HG03565 (cell line): ENCODE data around the gene PIAS1.
"Not testable (repeated sequence)": the region's sequence is repeated elsewhere in the genome, so short reads cannot be mapped to it uniquely, and the experiment has no call there.

Source experiments
- ATAC-seq: cut with Tn5 transposase; IDR thresholded peaks from one replicate; pipeline ENCODE4 v1.9.1; 2021; ENCODE audit warnings: mild to moderate bottlenecking, moderate library complexity; ENCODE audit not compliant: unreplicated experiment

The PIAS1 gene

GRCh38 chr15:68201153-68201878 lies 147.2 kb downstream of the PIAS1 start:
- ATAC-seq = no peak

DNA sequence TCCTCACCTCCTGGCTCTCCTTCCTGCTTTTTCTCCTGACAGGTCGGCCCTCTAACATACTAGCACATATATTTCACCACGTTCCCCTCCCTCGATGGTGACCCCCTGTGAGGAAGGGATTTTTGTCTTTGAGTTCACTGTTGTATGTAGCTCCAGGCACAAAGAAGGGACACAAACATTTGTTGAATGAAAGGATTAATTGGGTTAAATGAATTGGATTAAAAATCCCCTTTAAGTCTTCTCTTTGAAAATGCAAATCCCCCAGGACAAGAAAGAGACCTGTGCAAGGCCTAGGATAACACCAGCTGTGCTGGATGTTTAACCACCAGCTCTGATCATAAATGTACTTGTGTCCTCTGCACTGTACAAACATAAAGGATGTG lies 147.8 kb downstream of the PIAS1 start:
- no peak for ATAC-seq

DNA sequence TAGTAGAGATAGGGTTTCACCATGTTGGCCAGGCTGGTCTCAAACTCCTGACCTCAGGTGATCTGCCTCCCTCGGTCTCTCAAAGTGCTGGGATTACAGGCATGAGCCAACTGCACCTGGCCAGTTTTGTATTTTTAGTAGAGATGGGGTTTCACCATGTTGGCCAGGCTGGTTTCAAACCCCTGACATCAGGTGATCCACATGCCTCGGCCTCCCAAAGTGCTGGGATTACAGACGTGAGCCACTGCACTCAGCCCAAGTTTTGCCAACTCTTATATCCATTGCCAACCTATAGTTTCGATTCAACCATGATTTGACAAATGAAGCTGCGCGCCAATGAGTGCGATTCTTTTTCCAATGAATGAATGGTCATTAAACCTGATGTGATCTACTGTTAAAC lies 148.9 kb downstream of the PIAS1 start:
- not testable (repeated sequence) for ATAC-seq

DNA sequence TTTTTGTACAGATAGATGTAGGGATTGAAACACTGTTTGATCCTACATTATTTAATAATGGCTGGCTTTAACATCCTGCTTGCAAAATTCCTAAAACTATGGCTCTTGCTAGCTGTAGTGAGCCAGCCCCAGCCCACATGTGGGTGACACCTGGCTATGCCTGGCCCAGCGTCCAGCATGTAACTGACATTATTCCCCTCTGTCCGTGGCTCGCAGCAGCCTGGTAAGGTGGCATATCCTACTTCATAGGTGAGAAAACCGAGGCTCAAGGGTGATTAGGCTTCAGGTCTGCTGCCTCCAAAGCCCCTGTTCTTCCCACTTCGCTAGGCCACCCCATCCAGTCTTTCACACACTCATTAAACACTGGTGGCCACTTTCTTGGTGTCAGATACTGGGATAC lies 149.4 kb downstream of the PIAS1 start:
- no peak for ATAC-seq

DNA sequence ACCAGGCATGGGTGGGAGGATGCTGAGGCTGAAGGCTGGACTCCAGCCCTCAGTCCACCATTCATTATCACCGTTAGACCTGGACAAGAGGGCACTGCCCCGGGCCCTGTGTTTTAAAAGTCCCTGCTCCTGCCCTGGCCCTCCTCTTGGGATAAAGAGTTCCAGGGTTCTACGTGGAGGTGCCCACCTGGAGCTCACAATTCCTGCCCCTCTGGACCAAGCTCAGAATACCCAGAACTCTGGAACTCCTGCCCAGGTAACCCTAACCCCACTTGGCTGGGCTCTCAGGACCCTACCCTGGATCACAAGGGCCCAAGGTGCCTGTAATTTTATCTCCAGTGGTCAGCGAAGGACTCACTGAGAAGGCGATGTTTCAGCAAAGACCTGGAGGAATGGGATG lies 149.8 kb downstream of the PIAS1 start:
- no peak for ATAC-seq

DNA sequence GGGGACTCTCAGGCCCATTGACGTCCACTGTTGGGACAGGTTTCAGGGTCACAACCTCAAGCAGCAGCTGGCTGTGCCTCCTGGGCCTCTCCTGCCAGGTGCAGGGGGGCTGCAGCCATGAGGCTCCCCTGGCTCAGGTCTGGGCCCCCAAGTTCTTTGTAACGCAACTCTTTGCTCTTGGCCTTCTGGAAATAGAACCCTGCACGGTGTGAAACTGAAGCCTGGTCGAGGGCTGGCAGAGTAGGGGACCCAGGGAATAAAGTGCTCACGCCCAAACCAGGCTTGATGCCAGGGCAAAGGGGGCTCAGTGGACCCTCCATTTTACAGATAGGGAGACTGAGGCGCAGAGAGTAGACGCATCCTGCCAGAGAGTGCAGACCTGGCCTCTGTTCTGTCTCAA lies 150.2 kb downstream of the PIAS1 start:
- ATAC-seq = no peak

DNA sequence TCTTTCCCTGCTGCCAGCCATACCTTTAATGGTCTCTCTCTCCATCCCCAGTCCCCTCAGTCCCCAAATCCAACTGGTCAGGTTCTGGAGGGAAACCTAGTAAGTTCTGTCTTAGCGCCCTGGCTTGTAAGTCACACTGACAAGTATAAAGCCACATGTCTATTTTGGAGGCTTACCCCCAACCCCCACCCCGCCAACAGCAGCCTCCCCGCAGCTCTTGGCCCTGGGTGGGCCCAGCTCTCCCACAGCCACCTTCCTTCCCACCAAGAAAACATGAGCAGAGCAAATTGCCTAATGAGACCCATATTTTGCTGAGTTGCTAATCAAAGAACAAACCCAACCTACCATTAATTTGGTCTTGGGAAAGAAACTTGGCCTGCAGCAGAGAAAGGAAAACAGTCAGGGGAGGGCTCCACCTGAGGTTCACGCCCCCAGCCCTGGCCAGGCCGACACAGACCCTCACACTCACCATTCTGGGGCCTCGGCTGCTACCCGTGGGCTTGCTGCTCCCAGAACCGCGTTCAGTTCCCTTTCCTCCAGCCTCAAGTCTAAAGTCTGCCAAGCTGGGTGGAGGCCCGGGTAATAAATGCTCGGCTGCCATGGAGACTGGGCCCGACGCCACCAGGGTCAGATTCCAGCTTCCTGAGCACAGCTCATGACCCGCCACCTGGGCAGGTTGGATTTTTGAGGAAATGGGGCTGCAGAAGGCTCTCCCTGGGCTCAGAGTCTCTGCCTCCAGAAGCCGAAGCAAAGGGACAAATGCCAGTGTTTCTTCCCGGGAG lies 150.9 kb downstream of the PIAS1 start, which contains the start of gene CALML4:
CALML4 (minus strand) TSS at position 557 of the 782 bp plus-strand sequence; CDS start at position 472, 85 bp downstream.
- no peak for ATAC-seq

DNA sequence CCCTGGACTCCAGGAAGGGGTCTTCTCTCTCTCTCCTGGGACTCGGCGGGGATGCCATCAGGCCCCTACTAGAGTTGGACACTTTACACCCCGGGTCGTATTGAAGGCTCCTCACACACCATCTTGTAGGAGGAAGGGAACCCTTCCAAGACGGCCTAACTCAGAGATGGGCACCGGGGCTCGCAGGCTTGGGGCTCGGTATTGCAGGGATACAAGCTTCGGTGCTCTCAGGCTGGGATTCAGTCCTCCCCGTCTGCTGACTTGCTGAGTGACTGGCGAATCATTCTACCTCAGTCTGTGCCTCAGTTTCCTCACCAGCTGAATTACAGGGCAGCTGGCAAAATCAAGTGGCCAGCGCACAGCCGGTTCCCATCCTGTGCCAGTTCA lies 151.4 kb downstream of the PIAS1 start:
- ATAC-seq = no peak

- ATAC-seq = no peak
Measured at GRCh38 chr15:68205954-68206539, 151.9 kb downstream of the PIAS1 start.

GRCh38 chr15:68206711-68207151 lies 152.6 kb downstream of the PIAS1 start:
- ATAC-seq = no peak

DNA sequence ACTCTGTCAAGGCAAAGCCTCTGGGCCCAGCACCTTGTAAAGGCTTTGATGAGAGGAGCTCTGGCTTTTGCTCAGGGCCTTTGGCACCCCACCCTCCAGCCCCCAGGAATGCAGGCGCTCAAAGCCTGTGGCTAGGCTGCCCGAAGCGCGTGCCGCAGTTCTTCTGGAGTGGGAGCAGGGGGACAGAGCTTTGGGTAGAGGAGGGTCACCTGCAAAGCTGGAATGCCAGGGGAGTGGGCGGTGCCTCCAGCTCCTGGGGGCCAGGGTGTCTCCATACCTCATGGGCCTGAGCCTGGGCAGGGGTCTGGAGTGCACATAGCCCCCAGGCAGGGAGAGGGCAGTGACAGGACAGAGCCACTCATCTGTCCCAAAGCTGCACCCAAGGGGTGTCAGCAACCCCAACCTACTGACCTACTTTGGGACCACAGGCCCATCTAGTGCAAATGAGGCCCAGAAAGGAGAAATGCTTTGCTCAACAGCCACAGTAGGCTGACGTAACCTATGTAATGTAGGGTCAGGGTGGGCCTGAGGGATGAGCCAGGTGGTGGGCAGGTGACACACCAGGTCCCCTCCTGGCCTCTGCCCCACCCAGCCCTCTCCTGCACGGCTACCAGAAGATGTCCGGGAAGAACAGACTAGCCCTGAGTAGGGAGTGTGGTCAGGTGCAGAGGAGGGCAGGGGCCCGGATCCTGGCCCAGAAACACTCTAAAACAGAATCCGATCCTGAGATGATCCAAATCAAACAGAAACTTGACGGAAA lies 153.2 kb downstream of the PIAS1 start:
- ATAC-seq = no peak

DNA sequence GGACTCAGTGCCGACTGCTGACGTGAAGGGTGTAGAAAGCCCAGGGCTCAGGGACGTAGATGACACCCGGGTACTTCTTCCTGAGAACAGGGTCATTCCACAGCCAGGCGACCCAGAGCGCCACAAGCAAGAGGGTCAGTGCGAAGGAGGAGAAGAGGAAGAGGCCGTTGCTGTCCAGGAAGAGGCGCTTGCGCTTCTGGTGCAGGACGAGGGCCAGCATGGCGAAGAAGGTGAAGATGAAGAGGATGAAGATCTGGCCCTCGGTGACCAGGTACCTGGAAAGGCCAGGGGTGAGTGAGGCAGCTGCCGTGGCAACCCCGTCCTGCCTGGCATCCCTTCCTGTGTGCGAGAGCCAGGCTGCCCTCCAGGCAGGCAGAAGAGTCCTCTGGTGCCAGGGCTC lies 154.0 kb downstream of the PIAS1 start:
- no peak for ATAC-seq

DNA sequence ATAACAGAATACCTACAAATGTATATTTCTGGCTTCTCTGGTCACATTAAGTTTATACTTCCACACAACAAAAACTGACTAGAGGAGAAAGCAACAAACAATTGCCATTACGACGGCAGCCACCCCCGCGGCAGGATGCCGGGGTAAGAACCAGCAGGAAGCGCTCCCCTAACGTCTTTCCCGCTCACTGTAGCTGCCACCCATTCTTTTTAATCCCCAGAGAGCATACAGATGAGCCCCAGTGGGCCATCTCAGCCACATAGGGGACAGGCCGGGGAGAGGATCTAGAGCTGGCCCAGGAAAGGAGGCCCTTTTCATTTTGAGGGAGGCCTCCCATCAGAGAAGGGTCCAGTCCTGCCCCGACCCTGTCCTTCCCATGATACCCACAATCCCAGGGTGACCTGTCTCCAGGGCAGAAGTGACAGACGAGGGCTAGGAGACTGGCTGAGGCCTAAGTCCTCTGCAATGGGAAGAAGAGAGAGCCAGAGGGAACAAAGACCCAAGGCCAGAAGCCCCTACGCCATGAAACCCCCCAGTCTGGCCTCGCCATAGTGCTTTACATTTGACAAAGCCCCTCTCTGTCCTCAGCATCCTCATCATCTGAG lies 154.6 kb downstream of the PIAS1 start:
- ATAC-seq = no peak

- no peak for ATAC-seq
Measured at GRCh38 chr15:68209272-68209671, 155.2 kb downstream of the PIAS1 start.

DNA sequence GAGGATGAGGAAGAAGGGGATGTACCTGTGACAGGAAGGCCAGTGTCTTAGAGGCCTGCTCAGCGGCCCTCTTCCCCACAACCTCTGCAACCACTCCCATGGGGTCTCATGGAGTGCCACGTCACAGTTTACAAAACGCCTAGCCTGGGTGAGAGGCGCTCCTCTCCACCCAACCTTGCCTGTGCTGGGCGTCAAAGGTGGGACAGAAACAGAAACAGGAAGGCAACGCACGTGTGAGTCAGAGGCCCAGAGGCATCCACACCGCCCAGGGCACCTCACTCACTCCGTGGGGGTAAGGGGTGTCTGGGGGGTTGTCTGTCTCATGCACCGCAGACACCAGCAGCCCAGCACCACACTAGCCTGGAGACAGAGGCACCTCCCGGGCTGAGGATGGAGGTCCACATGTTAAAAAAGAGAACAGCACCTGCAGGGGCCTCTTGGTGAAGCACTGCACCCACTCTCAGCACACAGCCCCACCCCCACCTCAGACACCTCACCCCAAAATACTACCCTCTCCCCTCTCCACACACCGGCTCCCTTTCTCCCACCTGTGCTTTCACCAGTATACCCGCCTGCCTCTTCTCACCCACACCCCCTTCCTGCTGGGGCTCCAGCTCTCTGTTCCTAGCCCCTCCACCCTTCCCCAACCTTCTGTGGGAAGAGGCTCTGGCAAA lies 155.8 kb downstream of the PIAS1 start:
- ATAC-seq = no peak

GRCh38 chr15:68210409-68210756 lies 156.3 kb downstream of the PIAS1 start:
- no peak for ATAC-seq

GRCh38 chr15:68210821-68211655 lies 156.9 kb downstream of the PIAS1 start:
- no peak for ATAC-seq

- ATAC-seq = no peak
Measured at GRCh38 chr15:68211656-68212320, 157.7 kb downstream of the PIAS1 start.

DNA sequence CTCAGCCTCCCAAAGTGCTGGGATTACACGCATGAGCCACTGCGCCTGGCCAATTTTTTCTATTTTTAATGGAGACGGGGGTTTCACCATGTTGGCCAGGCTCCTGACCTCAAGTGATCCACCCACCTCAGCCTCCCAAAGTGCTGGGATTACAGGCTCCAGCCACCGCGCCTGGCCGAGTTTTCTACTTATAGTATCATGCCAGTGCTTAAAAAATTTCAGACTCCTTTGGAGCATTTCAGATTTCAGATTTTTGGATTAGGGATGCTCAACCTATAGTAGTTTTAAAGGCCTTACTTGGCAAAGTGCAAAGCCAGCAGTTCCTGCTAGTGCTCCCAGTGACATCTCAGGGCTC lies 159.4 kb downstream of the PIAS1 start:
- ATAC-seq = not testable (repeated sequence)
